Kidney (tissue), 14 donors: Measurements from ENCODE around the gene ZBTB1. TPM values are rescaled to one million over a fixed set of nuclear protein-coding genes. Genes with fewer than 3 reads are reported as not detected.
A peak's percentile ranks its signal among the peaks of the same experiment; 100 is the strongest.

Experiments
- DNase-seq, 5 donors: peaks; one replicate each; pipeline ENCODE4 v3.0.0-alpha.2; 2013 to 2020
- FAIRE-seq: peaks from 2 replicates; lab custom pipeline; 2012; peaks lifted over from hg19 to GRCh38; lab: Jason Lieb, UNC
- H3K27ac ChIP-seq, 2 donors: one replicate each; pipeline ENCODE4 v1.7.0; 2013; ENCODE audit warnings: low read depth in 2 of 2, low read length in 2 of 2, inconsistent platforms in 1 of 2
- H3K27me3 ChIP-seq: one replicate; pipeline ENCODE4 v1.7.1; 2013; ENCODE audit warnings: low read length, inconsistent platforms; ENCODE audit not compliant: control insufficient read depth, insufficient read depth
- H3K36me3 ChIP-seq, 3 donors: one replicate each; pipeline versions ENCODE4 v1.7.0 to v1.7.1; 2013; ENCODE audit warnings: low read length in 3 of 3, control low read depth in 1 of 3, inconsistent platforms in 1 of 3; ENCODE audit not compliant: insufficient read depth in 3 of 3, control insufficient read depth in 2 of 3
- H3K4me1 ChIP-seq, 3 donors: one replicate each; pipeline versions ENCODE4 v1.7.0 to v1.7.1; 2013; ENCODE audit warnings: low read length in 3 of 3, inconsistent platforms in 1 of 3, low read depth in 1 of 3; ENCODE audit not compliant: control insufficient read depth in 2 of 3, insufficient read depth in 2 of 3
- H3K4me3 ChIP-seq, 3 donors: one replicate each; pipeline versions ENCODE4 v1.7.0 to v1.8.1; 2013; ENCODE audit warnings: low read length in 3 of 3, control low read depth in 1 of 3, inconsistent platforms in 1 of 3
- H3K9ac ChIP-seq, 3 donors: one replicate each; pipeline versions ENCODE4 v1.7.0 to v1.7.1; 2013; ENCODE audit warnings: low read length in 3 of 3, control low read depth in 1 of 3, inconsistent platforms in 1 of 3
- H3K9me3 ChIP-seq, 3 donors: one replicate each; pipeline versions ENCODE4 v1.7.0 to v1.7.1; 2013; ENCODE audit warnings: low read length in 3 of 3, control low read depth in 1 of 3, inconsistent platforms in 1 of 3; ENCODE audit not compliant: control insufficient read depth in 2 of 3, insufficient read depth in 1 of 3
- CTCF ChIP-seq: IDR thresholded peaks from 3 replicates; pipeline ENCODE4 v1.5.1; 2012; ENCODE audit warnings: mild to moderate bottlenecking, moderate library complexity, borderline replicate concordance; ENCODE audit not compliant: insufficient read depth; ENCODE audit errors: extremely low read depth
- intact Hi-C: fragments of 100-400 bp; cut with DNase I; formaldehyde crosslinking; loops from one replicate; pipeline ENCODE4 v1.11.1; 2022
- polyA plus RNA-seq: library from polyadenylated mRNA; stranded (reverse); fragments of 350-450 nt; fragmentation: Illumina TruSeq; extraction: RNeasy Lipid Tissue Mini Kit (QIAGEN cat#74804); gene quantifications from one replicate; pipeline ENCODE4 v1.2.3, GENCODE V29; 2014; ENCODE audit warnings: low read depth, low replicate concordance; ENCODE audit not compliant: insufficient read depth
- total RNA-seq: library from RNA; stranded (reverse); fragmentation: NEBNext Ultra II Directional; extraction: Animal tissue kit (Norgen Biotek cat#: 25700); gene quantifications from one replicate; pipeline ENCODE4 v1.2.1, GENCODE V29; 2021
- donor health status: control.
- donor health status: control.
- donor health status: control.
- donor health status: control.
- donor health status: control.
- donor health status: DM: yes; HTN: yes; CAD: no.
- donor health status: Normal renal cell carcinoma (clear cell type).

Gene ZBTB1
- total and polyA plus RNA-seq, 2 donors from 2014 or later: 13.3 to 46.8 TPM

GRCh38 chr14:64502456-64502855 lies 2.1 kb upstream of the ZBTB1 start:
- peaks cover 2 to 21% (median 13%) of the 10 kb centered on the region in 3 donors for H3K4me1 ChIP-seq
- H3K27ac ChIP-seq: peak overlapping the region; percentile 98 to 100
- intact Hi-C loops: no loop called here
- no peaks in the 10 kb centered on the region for H3K27me3 ChIP-seq
- DNase-seq: peak in 2 of 5 donors; percentile 33 to 42
- no peak for TF ChIP-seq CTCF
- FAIRE-seq: no peak
- H3K9ac ChIP-seq: peak overlapping the region; percentile 37 to 95 (median 94)
- H3K4me3 ChIP-seq: peak overlapping the region; percentile 80 to 84 (median 84)
- no peaks in the 10 kb centered on the region for H3K9me3 ChIP-seq
- H3K36me3 ChIP-seq: no peaks in the 10 kb centered on the region

DNA sequence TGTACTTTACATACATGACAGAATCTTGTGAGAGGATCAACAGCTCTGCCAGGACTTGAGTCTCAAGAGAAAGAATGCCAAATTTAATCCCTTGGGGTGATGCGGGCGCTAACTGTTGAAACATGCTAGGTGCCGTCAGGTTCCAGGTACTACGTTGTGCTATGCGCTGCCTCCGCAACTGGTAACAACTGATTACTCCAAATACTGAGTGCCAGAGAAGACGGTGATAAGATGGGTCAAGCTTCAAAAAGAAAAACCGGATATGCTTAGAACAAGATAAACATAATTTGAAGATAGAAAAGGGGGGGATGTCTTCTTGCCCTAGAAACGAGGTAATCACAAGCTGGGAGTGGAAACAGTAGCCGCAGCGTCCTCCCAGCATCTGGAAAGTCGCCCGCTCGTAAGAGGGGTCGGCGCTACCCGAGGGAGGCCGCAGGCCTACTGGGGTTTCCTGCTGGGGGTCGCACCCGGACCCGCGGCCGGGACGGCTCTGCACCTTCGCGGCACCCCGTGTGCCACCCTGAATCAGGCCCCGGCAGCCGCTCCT lies 1.6 kb upstream of the ZBTB1 start:
- H3K36me3 ChIP-seq: no peaks in the 10 kb centered on the region
- peak in 3 of 5 donors; percentile 15 to 62 (median 60) for DNase-seq
- H3K9ac ChIP-seq: peak overlapping the region; percentile 37 to 95 (median 94)
- no peak for FAIRE-seq
- no peaks in the 10 kb centered on the region for H3K27me3 ChIP-seq
- H3K4me3 ChIP-seq: peak overlapping the region; percentile 80 to 84 (median 84)
- peaks cover 2 to 21% (median 13%) of the 10 kb centered on the region in 3 donors for H3K4me1 ChIP-seq
- peak overlapping the region; percentile 98 to 100 for H3K27ac ChIP-seq
- no peaks in the 10 kb centered on the region for H3K9me3 ChIP-seq
- TF ChIP-seq CTCF: no peak
- intact Hi-C loops: no loop called here

DNA sequence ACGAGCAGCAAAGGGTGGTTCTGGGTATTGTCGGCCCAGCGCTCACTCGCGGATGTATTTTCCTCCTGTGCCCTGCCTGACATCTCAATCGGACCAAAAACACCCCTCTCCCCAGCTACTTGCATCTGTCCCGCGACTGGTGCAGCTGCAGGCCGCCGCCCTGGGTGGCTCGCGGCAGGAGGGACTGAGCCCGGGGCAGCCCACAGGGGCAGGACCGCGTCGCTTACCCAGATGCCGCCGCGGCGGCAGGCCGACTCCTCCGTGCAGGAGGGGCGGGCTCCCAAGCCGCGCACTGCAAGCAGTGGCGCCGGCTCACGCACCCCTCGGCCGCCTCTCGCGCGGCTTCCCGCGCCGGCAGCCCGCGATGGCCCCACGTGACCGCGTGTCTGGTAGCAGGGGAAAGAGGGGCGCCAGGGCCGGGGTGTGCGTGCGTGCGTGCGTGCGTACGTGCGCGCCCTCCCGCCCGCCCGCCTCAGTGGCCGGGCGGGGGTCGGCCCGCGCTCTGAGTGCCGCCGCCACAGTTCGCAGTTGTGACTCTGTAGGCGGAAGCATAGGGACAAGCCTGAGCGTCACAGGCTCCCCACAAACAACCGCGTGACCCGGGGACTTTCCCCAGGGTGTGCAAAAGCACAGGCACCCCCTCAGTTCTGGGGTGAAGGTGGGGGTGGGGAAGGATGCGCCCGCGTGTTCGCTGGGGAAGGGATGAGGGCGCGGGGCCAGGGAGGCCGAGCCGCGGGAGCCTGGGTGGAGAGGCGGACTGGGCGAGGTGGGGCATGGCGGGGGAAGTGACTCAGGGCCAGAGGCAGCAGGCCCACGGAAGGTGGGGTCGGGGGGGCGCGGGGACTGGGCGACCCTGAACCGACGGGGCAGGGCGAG lies 898 bp upstream of the ZBTB1 start, which contains the start of gene ZBTB25:
TSS of gene ZBTB25 (minus strand) at position 405 of the 876 bp plus-strand sequence. CDS start 13,305 bp downstream, outside the sequence.
- TF ChIP-seq CTCF: no peak
- H3K4me1 ChIP-seq: peaks cover 2 to 21% (median 13%) of the 10 kb centered on the region in 3 donors
- peak within 1 kb of the TSS; percentile 98 to 100 for H3K27ac ChIP-seq
- FAIRE-seq: no peak
- no peaks in the 10 kb centered on the region for H3K27me3 ChIP-seq
- no peaks in the 10 kb centered on the region for H3K36me3 ChIP-seq
- DNase-seq: peak; percentile 93 to 98 (median 96)
- intact Hi-C loops: no loop called here
- peak within 1 kb of the TSS; percentile 83 to 84 (median 84) for H3K4me3 ChIP-seq
- H3K9ac ChIP-seq: peak within 1 kb of the TSS; percentile 44 to 95 (median 94)
- no peaks in the 10 kb centered on the region for H3K9me3 ChIP-seq
